Effector memory CD8-positive, alpha-beta T cell (primary cell): ENCODE data around the gene SERINC5.
"Not testable (repeated sequence)": the region's sequence is repeated elsewhere in the genome, so short reads cannot be mapped to it uniquely, and the experiment has no call there.

Experiments used
- ATAC-seq: fragments of 150-1000 bp; cut with Tn5 transposase; replicated peaks from 2 replicates; pipeline ENCODE4 v1.10.0; 2021; ENCODE audit warnings: mild to moderate bottlenecking, moderate library complexity
- DNase-seq, 3 experiments: peaks; one replicate each; pipeline ENCODE4 v3.0.0; 2021
- H3K27ac Mint-ChIP-seq, 2 donors: one replicate each; pipeline ENCODE4 v1.8.0; 2022; ENCODE audit warnings: mild to moderate bottlenecking in 2 of 2, mixed read lengths in 2 of 2, moderate library complexity in 2 of 2
- H3K27me3 Mint-ChIP-seq, 2 donors: one replicate each; pipeline ENCODE4 v1.8.0; 2022; ENCODE audit warnings: mixed read lengths in 2 of 2
- H3K36me3 Mint-ChIP-seq: one replicate; pipeline ENCODE4 v1.8.0; 2022; ENCODE audit warnings: mild to moderate bottlenecking, moderate library complexity, mixed read lengths; ENCODE audit not compliant: insufficient read depth
- H3K4me1 Mint-ChIP-seq, 2 donors: one replicate each; pipeline ENCODE4 v1.8.0; 2022; ENCODE audit warnings: low read depth in 2 of 2, mixed read lengths in 2 of 2
- H3K4me3 Mint-ChIP-seq, 2 donors: one replicate each; pipeline ENCODE4 v1.8.0; 2022; ENCODE audit warnings: mild to moderate bottlenecking in 2 of 2, mixed read lengths in 2 of 2, moderate library complexity in 2 of 2
- H3K9me3 Mint-ChIP-seq, 2 donors: one replicate each; pipeline ENCODE4 v1.8.0; 2022; ENCODE audit warnings: mixed read lengths in 2 of 2

Gene SERINC5

GRCh38 chr5:80116465-80116864 lies 139.4 kb downstream of the SERINC5 start:
- DNase-seq: no peak
- peaks cover 14% of the 10 kb centered on the region for H3K36me3 Mint-ChIP-seq
- H3K4me3 Mint-ChIP-seq: peak overlapping the region in 1 of 2 donors; percentile 19
- no peaks in the 10 kb centered on the region for H3K9me3 Mint-ChIP-seq
- ATAC-seq: no peak
- no peaks in the 10 kb centered on the region for H3K27me3 Mint-ChIP-seq
- H3K27ac Mint-ChIP-seq: peak overlapping the region in 1 of 2 donors; percentile 81
- H3K4me1 Mint-ChIP-seq: peaks cover 10 to 12% of the 10 kb centered on the region in 2 donors

- H3K36me3 Mint-ChIP-seq: peaks cover 14% of the 10 kb centered on the region
- H3K9me3 Mint-ChIP-seq: no peaks in the 10 kb centered on the region
- DNase-seq (no peak), ATAC-seq (no peak)
- no peaks in the 10 kb centered on the region for H3K27me3 Mint-ChIP-seq
- H3K4me3 Mint-ChIP-seq: no peak overlapping the region
- peak overlapping the region in 1 of 2 donors; percentile 81 for H3K27ac Mint-ChIP-seq
- peaks cover 10 to 12% of the 10 kb centered on the region in 2 donors for H3K4me1 Mint-ChIP-seq
Observed at GRCh38 chr5:80116000-80116399, 139.8 kb downstream of the SERINC5 start.

- Mint-ChIP-seq H3K36me3 (peaks cover 14% of the 10 kb centered on the region), H3K27me3 (peaks cover 0 to 6% of the 10 kb centered on the region in 2 donors), H3K4me1 (peaks cover 10 to 15% of the 10 kb centered on the region in 2 donors), H3K4me3 (no peak overlapping the region), H3K9me3 (no peaks in the 10 kb centered on the region), H3K27ac (no peak overlapping the region)
- ATAC-seq: no peak
- DNase-seq: no peak
Observed at GRCh38 chr5:80114860-80115259, 141.0 kb downstream of the SERINC5 start.

- not testable (repeated sequence) for H3K36me3 Mint-ChIP-seq, H3K4me1 Mint-ChIP-seq, ATAC-seq, H3K9me3 Mint-ChIP-seq, H3K4me3 Mint-ChIP-seq, H3K27me3 Mint-ChIP-seq, DNase-seq
- H3K27ac Mint-ChIP-seq: peak overlapping the region in 1 of 2 donors; percentile 52
Observed at GRCh38 chr5:80111376-80111990, 144.4 kb downstream of the SERINC5 start.

- Mint-ChIP-seq H3K36me3 (peaks cover 10% of the 10 kb centered on the region), H3K4me3 (no peak overlapping the region), H3K27ac (no peak overlapping the region), H3K9me3 (no peaks in the 10 kb centered on the region), H3K27me3 (peaks cover 0 to 7% of the 10 kb centered on the region in 2 donors), H3K4me1 (peaks cover 0 to 2% of the 10 kb centered on the region in 2 donors)
- ATAC-seq (no peak), DNase-seq (no peak)
Observed at GRCh38 chr5:80109646-80110478, 146.0 kb downstream of the SERINC5 start.

- H3K27me3 Mint-ChIP-seq: peaks cover 0 to 7% of the 10 kb centered on the region in 2 donors
- H3K9me3 Mint-ChIP-seq: no peaks in the 10 kb centered on the region
- H3K4me3 Mint-ChIP-seq: no peak overlapping the region
- H3K36me3 Mint-ChIP-seq: peaks cover 7% of the 10 kb centered on the region
- no peak overlapping the region for H3K27ac Mint-ChIP-seq
- DNase-seq (no peak), ATAC-seq (no peak)
- peaks cover 0 to 2% of the 10 kb centered on the region in 2 donors for H3K4me1 Mint-ChIP-seq
Observed at GRCh38 chr5:80106916-80107315, 148.9 kb downstream of the SERINC5 start.

- no peaks in the 10 kb centered on the region for H3K9me3 Mint-ChIP-seq
- ATAC-seq: no peak
- H3K27me3 Mint-ChIP-seq: peaks cover 0 to 7% of the 10 kb centered on the region in 2 donors
- no peak for DNase-seq
- H3K27ac Mint-ChIP-seq: no peak overlapping the region
- H3K4me1 Mint-ChIP-seq: peaks cover 0 to 2% of the 10 kb centered on the region in 2 donors
- no peak overlapping the region for H3K4me3 Mint-ChIP-seq
- peaks cover 5% of the 10 kb centered on the region for H3K36me3 Mint-ChIP-seq
Observed at GRCh38 chr5:80105698-80106439, 150.0 kb downstream of the SERINC5 start.

- DNase-seq (no peak), ATAC-seq (no peak)
- H3K4me1 Mint-ChIP-seq: no peaks in the 10 kb centered on the region
- H3K27ac Mint-ChIP-seq: no peak overlapping the region
- no peaks in the 10 kb centered on the region for H3K27me3 Mint-ChIP-seq
- no peaks in the 10 kb centered on the region for H3K9me3 Mint-ChIP-seq
- no peak overlapping the region for H3K4me3 Mint-ChIP-seq
- peaks cover 5% of the 10 kb centered on the region for H3K36me3 Mint-ChIP-seq
Observed at GRCh38 chr5:80103371-80103770, 152.5 kb downstream of the SERINC5 start.

- Mint-ChIP-seq H3K4me3 (no peak overlapping the region), H3K9me3 (no peaks in the 10 kb centered on the region), H3K27ac (no peak overlapping the region), H3K4me1 (no peaks in the 10 kb centered on the region), H3K36me3 (peaks cover 5% of the 10 kb centered on the region), H3K27me3 (no peaks in the 10 kb centered on the region)
- DNase-seq (no peak), ATAC-seq (no peak)
Observed at GRCh38 chr5:80101993-80102392, 153.9 kb downstream of the SERINC5 start.

- Mint-ChIP-seq H3K36me3 (no peaks in the 10 kb centered on the region), H3K4me3 (no peak overlapping the region), H3K9me3 (no peaks in the 10 kb centered on the region), H3K27ac (no peak overlapping the region), H3K4me1 (peaks cover 0 to 3% of the 10 kb centered on the region in 2 donors), H3K27me3 (no peaks in the 10 kb centered on the region)
- ATAC-seq (no peak), DNase-seq (no peak)
Observed at GRCh38 chr5:80097451-80097850, 158.4 kb downstream of the SERINC5 start.

GRCh38 chr5:80094236-80094738 lies 161.6 kb downstream of the SERINC5 start:
- Mint-ChIP-seq H3K4me3 (no peak overlapping the region), H3K36me3 (no peaks in the 10 kb centered on the region), H3K4me1 (peaks cover 4 to 8% of the 10 kb centered on the region in 2 donors), H3K27me3 (no peaks in the 10 kb centered on the region), H3K9me3 (no peaks in the 10 kb centered on the region), H3K27ac (no peak overlapping the region)
- ATAC-seq (no peak), DNase-seq (no peak)

- ATAC-seq (no peak), DNase-seq (no peak)
- no peaks in the 10 kb centered on the region for H3K36me3 Mint-ChIP-seq
- no peak overlapping the region for H3K4me3 Mint-ChIP-seq
- peaks cover 4 to 8% of the 10 kb centered on the region in 2 donors for H3K4me1 Mint-ChIP-seq
- no peak overlapping the region for H3K27ac Mint-ChIP-seq
- no peaks in the 10 kb centered on the region for H3K27me3 Mint-ChIP-seq
- no peaks in the 10 kb centered on the region for H3K9me3 Mint-ChIP-seq
Observed at GRCh38 chr5:80093796-80094195, 162.1 kb downstream of the SERINC5 start.

- DNase-seq: no peak
- no peaks in the 10 kb centered on the region for H3K36me3 Mint-ChIP-seq
- no peak overlapping the region for H3K4me3 Mint-ChIP-seq
- peak overlapping the region; percentile 60 to 64 for H3K27ac Mint-ChIP-seq
- peaks cover 4 to 8% of the 10 kb centered on the region in 2 donors for H3K4me1 Mint-ChIP-seq
- H3K27me3 Mint-ChIP-seq: no peaks in the 10 kb centered on the region
- no peak for ATAC-seq
- no peaks in the 10 kb centered on the region for H3K9me3 Mint-ChIP-seq
Observed at GRCh38 chr5:80092486-80093107, 163.3 kb downstream of the SERINC5 start.
